Muscle of back (tissue), 11 donors: ENCODE data around the gene SLC22A12. TPM values are rescaled to one million over a fixed set of nuclear protein-coding genes. Genes with fewer than 3 reads are reported as not detected.
A peak's percentile ranks its signal among the peaks of the same experiment; 100 is the strongest.

ENCODE experiments used
- DNase-seq, 3 donors: peaks; one replicate each; pipeline versions ENCODE4 v3.0.0 to v3.0.0-alpha.2; 2013
- polyA plus RNA-seq, 10 donors: library from polyadenylated mRNA; unstranded; fragments of 120-200 nt; gene quantifications; one replicate each; pipeline ENCODE4 v1.2.1, GENCODE V29; 2013; ENCODE audit not compliant: insufficient read length in 10 of 10

Gene SLC22A12
- polyA plus RNA-seq, 10 donors: not detected

DNA sequence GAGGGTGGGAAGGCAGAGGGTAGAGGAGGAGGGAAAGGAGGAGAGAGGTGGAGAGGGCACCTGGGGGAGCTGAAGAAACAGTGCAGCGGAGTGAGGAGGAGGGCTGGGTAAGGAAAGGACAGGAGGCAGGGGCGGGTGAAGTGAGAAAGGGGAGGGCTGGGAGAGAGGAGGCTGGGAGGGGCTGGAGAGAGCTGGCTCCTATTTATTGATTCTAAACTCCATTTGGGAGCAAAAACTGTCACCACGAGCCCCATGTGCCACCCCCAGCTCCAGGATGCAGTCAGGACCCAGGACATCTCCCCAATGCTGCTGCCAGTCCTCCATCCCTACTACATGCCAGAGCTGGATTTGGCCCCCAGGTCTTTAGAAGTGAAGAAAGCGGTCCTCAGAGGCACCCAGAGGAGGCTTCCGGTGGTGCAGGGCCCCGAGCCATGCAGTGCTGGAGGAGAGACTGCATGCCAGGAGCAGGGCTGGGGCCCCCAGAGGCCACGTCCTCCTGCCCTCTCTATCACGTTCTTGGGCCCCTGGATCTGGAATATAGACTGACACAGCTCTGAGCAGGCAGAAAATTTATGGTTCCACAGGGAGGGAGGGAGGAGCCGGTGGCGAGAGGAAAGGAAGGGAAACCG, 53.7 kb downstream of the SLC22A12 start:
- peak in 1 of 3 donors; percentile 52 for DNase-seq

DNA sequence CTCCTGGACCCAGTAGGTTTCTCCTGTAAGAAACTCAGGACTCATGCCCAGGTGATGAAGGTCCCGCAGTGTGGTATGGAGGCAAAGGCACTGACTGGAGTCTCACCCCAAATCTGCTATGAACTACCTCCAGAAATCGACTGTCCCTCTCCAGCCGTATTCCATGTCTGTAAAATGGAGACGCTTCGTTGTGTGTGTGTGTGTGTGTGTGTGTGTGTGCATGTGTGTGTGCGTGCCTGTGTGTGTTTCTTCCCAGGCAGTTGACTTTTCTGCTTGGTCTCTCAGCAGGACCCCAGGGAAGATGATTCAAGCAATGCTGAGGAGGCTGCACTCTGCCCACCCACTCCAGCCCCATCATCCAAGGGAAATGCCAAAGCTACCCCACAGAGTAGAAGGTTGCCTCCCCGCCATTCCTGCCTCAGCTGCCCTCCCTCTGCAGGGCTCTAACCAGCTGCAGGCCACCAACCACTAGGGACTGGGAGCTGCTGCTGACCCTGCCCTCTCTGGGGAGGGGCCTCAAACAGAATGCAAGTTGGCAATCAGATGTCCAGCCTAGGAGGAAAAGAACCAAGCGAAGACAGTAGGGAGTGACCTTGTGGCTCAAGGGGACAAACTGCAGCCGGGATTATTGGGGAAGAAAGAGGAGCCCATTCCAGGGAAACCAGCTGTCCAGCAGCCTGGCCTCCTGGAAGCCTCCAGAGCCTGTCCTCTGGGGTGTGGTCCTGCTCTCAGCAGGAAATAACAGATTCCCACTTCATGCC, 56.2 kb downstream of the SLC22A12 start:
- peak in 1 of 3 donors; percentile 39 for DNase-seq

DNA sequence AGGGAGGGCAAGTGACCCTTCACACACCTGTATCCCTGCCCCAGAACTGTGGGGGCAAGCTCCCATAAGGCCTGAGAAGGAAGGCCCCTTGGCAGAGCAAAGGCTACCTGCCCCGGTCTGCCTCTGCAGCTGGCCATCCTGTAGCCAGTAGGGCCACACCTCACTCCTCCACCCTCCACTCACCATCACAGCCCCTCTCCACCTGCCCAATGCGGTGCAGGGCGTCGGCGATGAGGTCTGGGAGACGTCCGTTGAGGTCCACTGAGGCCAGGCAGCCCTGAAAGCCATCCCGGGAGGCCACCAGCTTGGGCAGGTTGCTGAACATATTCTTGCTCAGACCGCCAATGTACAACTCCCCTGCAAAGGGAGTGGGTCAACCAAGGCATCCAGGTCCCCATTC, 57.5 kb downstream of the SLC22A12 start:
- DNase-seq: no peak

DNA sequence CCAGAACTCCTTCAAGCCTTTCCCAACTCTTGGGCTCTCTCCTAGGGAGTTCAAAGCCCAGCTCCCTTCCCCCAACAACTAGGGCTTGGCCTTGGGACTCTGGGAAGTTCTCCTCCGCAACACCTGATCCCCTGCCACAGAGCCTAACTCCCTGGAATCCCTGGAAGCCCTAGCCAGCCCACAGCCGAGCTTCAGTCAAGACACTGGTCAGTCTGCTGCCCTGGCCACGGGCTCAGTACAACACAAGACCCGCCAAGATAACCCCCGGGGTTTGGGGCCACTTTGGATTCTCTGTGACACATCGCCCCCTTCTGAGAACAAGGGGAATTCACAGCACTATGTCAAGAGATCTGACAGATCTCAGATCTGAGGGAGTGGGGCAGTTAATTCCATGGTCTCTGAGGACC, 58.3 kb downstream of the SLC22A12 start:
- peak in 2 of 3 donors; percentile 40 to 67 for DNase-seq

DNA sequence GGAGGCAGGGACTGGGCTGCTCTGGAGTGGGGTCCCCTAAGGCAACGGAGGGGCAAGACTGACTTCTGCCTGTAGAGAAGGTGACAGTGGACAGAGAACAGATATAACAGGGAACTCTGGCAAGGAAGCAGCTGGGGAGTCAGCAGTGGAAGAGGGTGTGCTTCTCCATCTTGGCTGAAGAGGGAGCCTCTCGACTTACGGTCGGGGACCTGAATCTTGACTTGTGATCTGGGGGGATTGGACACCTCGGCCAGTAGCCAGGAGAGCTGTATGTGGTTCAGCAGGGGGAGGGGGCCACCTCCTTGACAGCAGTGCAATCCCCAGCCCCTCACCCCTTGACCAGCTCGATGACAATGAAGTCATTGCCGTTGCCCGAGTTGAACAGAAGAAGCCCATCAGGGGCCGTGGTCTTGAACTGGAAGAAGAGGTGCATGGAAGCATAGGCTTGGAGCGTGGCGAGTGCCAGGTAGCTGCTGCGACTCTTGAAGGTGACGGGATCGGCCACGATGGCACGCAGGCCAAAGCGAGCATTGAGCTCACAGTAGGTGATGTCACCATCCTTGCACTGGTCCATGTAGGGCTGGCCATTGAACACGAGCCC, 60.0 kb downstream of the SLC22A12 start:
- peak in 1 of 3 donors; percentile 55 for DNase-seq

Other genes with a start within 250 kb of the SLC22A12 start
- gene RPS6KA4, start 232.1 kb upstream of the SLC22A12 start, polyA plus RNA-seq: 10 to 100 TPM in 9 of 10 donors, 1 to 10 TPM in 1; 9.7 to 15.8 (median 12.3) TPM
- under 1 TPM in 3 of 10 donors, not detected in 7; 0.11 to 0.14 (median 0.11) TPM for gene SLC22A11, start 35.3 kb upstream of the SLC22A12 start, polyA plus RNA-seq
- gene NRXN2, start 132.0 kb downstream of the SLC22A12 start, polyA plus RNA-seq: 10 to 100 TPM; 16.4 to 36.8 (median 26.1) TPM
- gene RASGRP2, start 152.9 kb downstream of the SLC22A12 start, polyA plus RNA-seq: 10 to 100 TPM; 13.3 to 60.2 (median 40.2) TPM
- 100 to 1,000 TPM in 9 of 10 donors, 10 to 100 TPM in 1; 56.2 to 435 (median 195) TPM for gene PYGM, start 168.8 kb downstream of the SLC22A12 start, polyA plus RNA-seq
- gene SF1, start 187.3 kb downstream of the SLC22A12 start, polyA plus RNA-seq: 100 to 1,000 TPM; 158 to 288 (median 220) TPM
- 10 to 100 TPM in 8 of 10 donors, 1 to 10 TPM in 2; 8.2 to 19.4 (median 11.7) TPM for gene MAP4K2, start 212.0 kb downstream of the SLC22A12 start, polyA plus RNA-seq
- 10 to 100 TPM; 15.3 to 26.0 (median 20.3) TPM for gene MEN1, start 219.3 kb downstream of the SLC22A12 start, polyA plus RNA-seq